ENCODE measurements around the gene LRRK2.

The LRRK2 gene

DNA sequence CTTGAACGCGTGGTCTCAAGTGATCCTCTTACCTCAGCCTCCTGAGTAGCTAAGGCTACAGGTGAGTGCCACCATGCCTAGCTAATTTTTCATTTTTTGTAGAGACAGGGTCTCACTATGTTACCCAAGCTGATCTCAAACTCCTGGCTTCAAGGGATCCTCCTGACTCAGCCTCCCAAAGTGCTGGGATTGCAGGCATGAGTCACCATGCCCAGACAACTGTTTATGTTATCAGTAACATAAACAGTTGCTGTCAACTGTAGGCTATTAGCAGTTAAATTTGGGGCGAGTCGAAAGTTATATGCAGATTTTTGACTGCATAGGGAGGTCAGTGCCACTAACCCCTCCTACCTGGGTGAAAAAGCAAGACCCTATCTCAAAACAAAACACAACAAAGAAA lies 26.2 kb upstream of the LRRK2 start:
- Histone ChIP-seq H3K79me2 (ENCODE audit: low read length) (no peaks in the 10 kb centered on the region), H2AFZ (ENCODE audit: low read length) (no peak overlapping the region), H3K9ac (ENCODE audit: low read length) (no peak overlapping the region), H3K9me3 (replicated peaks; ENCODE audit: insufficient read depth, low read length) (no peaks in the 10 kb centered on the region), H4K20me1 (ENCODE audit: insufficient read depth, low read length) (no peaks in the 10 kb centered on the region), H3K4me1 (ENCODE audit: low read length) (0 out of 2 replicates have a peak, but pooled peaks cover 2% of the 10 kb centered on the region), H3K4me3 (ENCODE audit: low read length) (no peak overlapping the region), H3K27me3 (replicated peaks; ENCODE audit: insufficient read depth, low read length) (no peaks in the 10 kb centered on the region), H3K4me2 (ENCODE audit: low read depth, low read length) (no peak overlapping the region), H3K36me3 (replicated peaks; ENCODE audit: insufficient read depth, low read length) (no peaks in the 10 kb centered on the region), H3F3A (ENCODE audit: insufficient read depth, low read length) (no peaks in the 10 kb centered on the region), H3K27ac (ENCODE audit: low read length) (no peak overlapping the region), H3K9me2 (replicated peaks; ENCODE audit: insufficient read depth, low read length) (no peaks in the 10 kb centered on the region)
- no peak for DNase-seq
- TF ChIP-seq EZH2 (optimal IDR thresholded peaks at IDR 0.05; ENCODE audit: low read depth, low read length): no peak
- TF ChIP-seq, protein P1, sequence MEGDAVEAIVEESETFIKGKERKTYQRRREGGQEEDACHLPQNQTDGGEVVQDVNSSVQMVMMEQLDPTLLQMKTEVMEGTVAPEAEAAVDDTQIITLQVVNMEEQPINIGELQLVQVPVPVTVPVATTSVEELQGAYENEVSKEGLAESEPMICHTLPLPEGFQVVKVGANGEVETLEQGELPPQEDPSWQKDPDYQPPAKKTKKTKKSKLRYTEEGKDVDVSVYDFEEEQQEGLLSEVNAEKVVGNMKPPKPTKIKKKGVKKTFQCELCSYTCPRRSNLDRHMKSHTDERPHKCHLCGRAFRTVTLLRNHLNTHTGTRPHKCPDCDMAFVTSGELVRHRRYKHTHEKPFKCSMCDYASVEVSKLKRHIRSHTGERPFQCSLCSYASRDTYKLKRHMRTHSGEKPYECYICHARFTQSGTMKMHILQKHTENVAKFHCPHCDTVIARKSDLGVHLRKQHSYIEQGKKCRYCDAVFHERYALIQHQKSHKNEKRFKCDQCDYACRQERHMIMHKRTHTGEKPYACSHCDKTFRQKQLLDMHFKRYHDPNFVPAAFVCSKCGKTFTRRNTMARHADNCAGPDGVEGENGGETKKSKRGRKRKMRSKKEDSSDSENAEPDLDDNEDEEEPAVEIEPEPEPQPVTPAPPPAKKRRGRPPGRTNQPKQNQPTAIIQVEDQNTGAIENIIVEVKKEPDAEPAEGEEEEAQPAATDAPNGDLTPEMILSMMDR (IDR thresholded peaks at IDR 0.05; ENCODE audit: low read length): no peak
- no peak for TF ChIP-seq EZH2phosphoT487 (IDR thresholded peaks at IDR 0.05; ENCODE audit: low read length)

DNA sequence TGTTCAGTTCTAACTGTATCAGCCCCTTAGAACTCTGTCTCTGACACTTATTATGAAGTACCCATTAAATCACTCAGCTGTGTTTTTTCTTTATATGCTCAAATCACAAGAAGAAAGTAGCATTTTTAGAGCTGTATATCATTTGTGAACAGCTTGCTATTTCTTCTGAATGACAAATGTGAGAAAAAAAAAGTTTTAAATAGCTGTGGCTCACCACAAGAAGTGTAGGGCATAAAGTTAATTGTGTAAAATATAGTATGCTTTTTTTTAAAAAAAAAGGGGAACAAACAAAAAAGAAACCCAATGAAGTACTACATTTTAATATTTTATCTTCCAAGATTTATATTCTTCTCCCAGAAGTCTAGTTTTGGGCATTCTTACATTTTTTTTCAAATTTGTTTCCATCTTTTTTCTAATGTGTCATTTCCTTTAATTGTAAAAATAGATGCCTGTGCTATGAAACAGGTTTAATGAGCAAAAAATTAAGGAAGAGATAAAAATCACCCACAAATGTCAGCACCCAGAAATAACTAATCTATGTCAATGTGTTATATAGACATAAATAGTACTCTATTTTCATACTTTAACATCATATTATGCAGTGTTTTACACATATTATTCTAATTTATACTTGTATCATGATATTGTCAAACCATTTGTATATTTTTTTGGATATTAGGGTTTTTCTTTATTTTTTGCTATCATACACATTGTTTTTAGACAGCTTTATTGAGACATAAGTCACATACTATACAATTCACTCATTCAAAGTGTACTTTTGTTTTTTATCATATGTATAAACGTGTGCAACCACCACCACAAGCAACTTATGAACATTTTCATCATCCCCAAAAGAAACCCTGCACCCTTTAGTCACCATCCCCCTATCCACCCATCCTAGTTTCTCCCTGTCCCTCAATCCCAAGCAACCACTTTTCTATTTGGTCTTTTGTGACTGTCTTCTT lies 22.4 kb upstream of the LRRK2 start:
- DNase-seq: no peak

DNA sequence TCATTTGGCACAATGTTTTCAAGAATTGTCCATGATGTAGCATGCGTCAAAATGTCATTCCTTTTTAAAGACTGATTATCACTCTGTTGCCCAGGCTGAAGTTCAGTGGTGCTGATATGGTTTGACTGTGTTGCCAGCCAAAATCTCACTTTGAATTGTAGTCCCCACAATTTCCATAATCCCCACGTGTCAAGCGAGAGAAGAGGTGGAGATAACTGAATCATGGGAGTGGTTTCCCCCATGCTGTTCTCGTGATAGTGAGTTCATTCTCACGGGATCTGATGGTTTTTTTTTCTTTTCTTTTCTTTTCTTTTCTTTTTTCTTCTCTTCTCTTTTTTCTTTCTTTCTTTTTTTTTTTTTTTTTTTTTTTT lies 21.8 kb upstream of the LRRK2 start:
- no peaks in the 10 kb centered on the region for H3K9me2 ChIP-seq (replicated peaks; ENCODE audit: insufficient read depth, low read length)
- no peak for DNase-seq
- H3K9ac ChIP-seq (ENCODE audit: low read length): no peak overlapping the region
- H3K27ac ChIP-seq (ENCODE audit: low read length): no peak overlapping the region
- TF ChIP-seq, protein P1 (IDR thresholded peaks at IDR 0.05; ENCODE audit: low read length): no peak
- no peak for TF ChIP-seq EZH2 (optimal IDR thresholded peaks at IDR 0.05; ENCODE audit: low read depth, low read length)
- no peak for TF ChIP-seq EZH2phosphoT487 (IDR thresholded peaks at IDR 0.05; ENCODE audit: low read length)
- no peaks in the 10 kb centered on the region for H3K9me3 ChIP-seq (replicated peaks; ENCODE audit: insufficient read depth, low read length)
- no peaks in the 10 kb centered on the region for H3K79me2 ChIP-seq (ENCODE audit: low read length)
- H3K4me2 ChIP-seq (ENCODE audit: low read depth, low read length): no peak overlapping the region
- H3F3A ChIP-seq (ENCODE audit: insufficient read depth, low read length): no peaks in the 10 kb centered on the region
- H3K36me3 ChIP-seq (replicated peaks; ENCODE audit: insufficient read depth, low read length): no peaks in the 10 kb centered on the region
- H3K4me3 ChIP-seq (ENCODE audit: low read length): no peak overlapping the region
- H2AFZ ChIP-seq (ENCODE audit: low read length): no peak overlapping the region
- no peaks in the 10 kb centered on the region for H4K20me1 ChIP-seq (ENCODE audit: insufficient read depth, low read length)
- 0 out of 2 replicates have a peak, but pooled peaks cover 2% of the 10 kb centered on the region for H3K4me1 ChIP-seq (ENCODE audit: low read length)
- no peaks in the 10 kb centered on the region for H3K27me3 ChIP-seq (replicated peaks; ENCODE audit: insufficient read depth, low read length)

More for the DNA sequence above, 22.4 kb upstream of the LRRK2 start:
- H2AFZ ChIP-seq (ENCODE audit: low read length): no peak overlapping the region
- H3K4me2 ChIP-seq (ENCODE audit: low read depth, low read length): no peak overlapping the region
- H3K27me3 ChIP-seq (replicated peaks; ENCODE audit: insufficient read depth, low read length): no peaks in the 10 kb centered on the region
- H3K9me2 ChIP-seq (replicated peaks; ENCODE audit: insufficient read depth, low read length): no peaks in the 10 kb centered on the region
- H3K9ac ChIP-seq (ENCODE audit: low read length): no peak overlapping the region
- TF ChIP-seq EZH2phosphoT487 (IDR thresholded peaks at IDR 0.05; ENCODE audit: low read length) (no peak), EZH2 (optimal IDR thresholded peaks at IDR 0.05; ENCODE audit: low read depth, low read length) (no peak)
- TF ChIP-seq, protein P1 (IDR thresholded peaks at IDR 0.05; ENCODE audit: low read length): no peak
- H3K79me2 ChIP-seq (ENCODE audit: low read length): no peaks in the 10 kb centered on the region
- no peaks in the 10 kb centered on the region for H3K9me3 ChIP-seq (replicated peaks; ENCODE audit: insufficient read depth, low read length)
- 0 out of 2 replicates have a peak, but pooled peaks cover 2% of the 10 kb centered on the region for H3K4me1 ChIP-seq (ENCODE audit: low read length)
- H3K27ac ChIP-seq (ENCODE audit: low read length): no peak overlapping the region
- H3K4me3 ChIP-seq (ENCODE audit: low read length): no peak overlapping the region
- H3F3A ChIP-seq (ENCODE audit: insufficient read depth, low read length): no peaks in the 10 kb centered on the region
- no peaks in the 10 kb centered on the region for H4K20me1 ChIP-seq (ENCODE audit: insufficient read depth, low read length)
- no peaks in the 10 kb centered on the region for H3K36me3 ChIP-seq (replicated peaks; ENCODE audit: insufficient read depth, low read length)

Data from MM.1S (cell line).